HEK293 (cell line): ENCODE results near the gene BCL6B.

Experiments
- CTCF ChIA-PET: fragments of 350-600 bp; formaldehyde crosslinking; extraction: SDS; loops from one replicate; lab custom pipeline; 2021; ENCODE audit warnings: antibody characterized with exemption; lab: Yijun Ruan, JAX
- POLR2A ChIA-PET: fragments of 300-600 bp; formaldehyde crosslinking; extraction: SDS; loops from one replicate; lab custom pipeline; 2020; ENCODE audit warnings: antibody characterized with exemption, inconsistent platforms; lab: Yijun Ruan, JAX
- H3K27ac ChIP-seq: fragments of 200-500 bp; sonication (Bioruptor generic); 2 replicates; pipeline ENCODE4 v1.5.1; 2014; ENCODE audit warnings: low read depth, low read length, control low read depth, inconsistent platforms; ENCODE audit errors: extremely low read depth
- H3K36me3 ChIP-seq, 2 experiments: fragments of 200-500 bp in 1 of 2; sonication (Bioruptor generic) in 1 of 2; 1 replicate in 1 of 2; 2 replicates in 1 of 2; pipeline ENCODE4 v1.5.1; 2014 to 2017; ENCODE audit warnings: inconsistent platforms in 2 of 2, low read length in 2 of 2; ENCODE audit not compliant: control insufficient read depth in 2 of 2, insufficient read depth in 1 of 2
- H3K4me1 ChIP-seq: fragments of 200-500 bp; sonication (Bioruptor generic); 2 replicates; pipeline ENCODE4 v1.5.1; 2014; ENCODE audit warnings: mild to moderate bottlenecking, low read length, inconsistent platforms; ENCODE audit not compliant: control insufficient read depth, insufficient read depth
- H3K4me3 ChIP-seq: 2 replicates; pipeline ENCODE4 v1.5.1; 2011; ENCODE audit warnings: low read depth, mild to moderate bottlenecking, control low read depth, low read length, moderate library complexity
- H3K9me3 ChIP-seq: fragments of 200-500 bp; sonication (Bioruptor generic); 2 replicates; pipeline ENCODE4 v1.5.1; 2014; ENCODE audit warnings: low read depth, low read length, inconsistent platforms; ENCODE audit not compliant: control insufficient read depth, insufficient read depth
- GLI2 ChIP-seq: fragments of 450-650 bp; formaldehyde crosslinking; IDR thresholded peaks from 2 replicates; pipeline ENCODE4; 2017; ENCODE audit warnings: missing biosample characterization, missing genetic modification characterization, low read depth, borderline replicate concordance
- IKZF3 ChIP-seq: fragments of 450-650 bp; IDR thresholded peaks from 2 replicates; pipeline ENCODE4 v1.5.0; 2018; ENCODE audit warnings: missing biosample characterization, mild to moderate bottlenecking, missing genetic modification characterization, moderate library complexity
- KLF7 ChIP-seq: fragments of 450-650 bp; formaldehyde crosslinking; IDR thresholded peaks from 2 replicates; pipeline ENCODE4 v1.5.1; 2016; ENCODE audit warnings: missing biosample characterization, missing genetic modification characterization, borderline replicate concordance
- KLF9 ChIP-seq: fragments of 450-650 bp; formaldehyde crosslinking; IDR thresholded peaks from 2 replicates; pipeline ENCODE4 v1.5.1; 2016; ENCODE audit warnings: missing biosample characterization, missing genetic modification characterization, low read depth
- REPIN1 ChIP-seq: fragments of 450-650 bp; formaldehyde crosslinking; IDR thresholded peaks from 2 replicates; pipeline ENCODE4 v1.5.1; 2017; ENCODE audit warnings: missing biosample characterization, missing genetic modification characterization, low read depth
- SALL2 ChIP-seq: fragments of 450-650 bp; formaldehyde crosslinking; IDR thresholded peaks from 2 replicates; pipeline ENCODE4 v1.5.0; 2017; ENCODE audit warnings: missing biosample characterization, mild to moderate bottlenecking, missing genetic modification characterization, borderline replicate concordance
- ZBTB7A ChIP-seq: fragments of 450-650 bp; formaldehyde crosslinking; IDR thresholded peaks from 2 replicates; pipeline ENCODE4 v1.5.1; 2016; ENCODE audit warnings: low read depth, missing biosample characterization, missing genetic modification characterization
- ZFHX2 ChIP-seq: fragments of 450-650 bp; formaldehyde crosslinking; conservative IDR thresholded peaks from 2 replicates; pipeline ENCODE4 v1.5.1; 2016; ENCODE audit warnings: missing biosample characterization, missing genetic modification characterization
- ZNF140 ChIP-seq: fragments of 450-650 bp; formaldehyde crosslinking; IDR thresholded peaks from 2 replicates; pipeline ENCODE4 v1.5.1; 2016; ENCODE audit warnings: missing biosample characterization, missing genetic modification characterization
- ZNF184 ChIP-seq: fragments of 450-650 bp; IDR thresholded peaks from 2 replicates; pipeline ENCODE4 v1.5.1; 2018; ENCODE audit warnings: missing biosample characterization, mild to moderate bottlenecking, missing genetic modification characterization
- ZNF214 ChIP-seq: fragments of 450-650 bp; formaldehyde crosslinking; IDR thresholded peaks from 2 replicates; pipeline ENCODE4 v1.5.1; 2017; ENCODE audit warnings: missing biosample characterization, mild to moderate bottlenecking, missing genetic modification characterization, borderline replicate concordance
- ZNF335 ChIP-seq: fragments of 450-650 bp; formaldehyde crosslinking; conservative IDR thresholded peaks from 2 replicates; pipeline ENCODE4 v1.5.1; 2016; ENCODE audit warnings: missing biosample characterization, missing genetic modification characterization
- ZNF521 ChIP-seq: fragments of 450-650 bp; formaldehyde crosslinking; IDR thresholded peaks from 2 replicates; pipeline ENCODE4 v1.5.1; 2017; ENCODE audit warnings: missing biosample characterization, mild to moderate bottlenecking, missing genetic modification characterization
- ZNF544 ChIP-seq: fragments of 450-650 bp; formaldehyde crosslinking; IDR thresholded peaks from 2 replicates; pipeline ENCODE4 v1.5.0; 2017; ENCODE audit warnings: missing biosample characterization, missing genetic modification characterization
- ZNF571 ChIP-seq: fragments of 450-650 bp; formaldehyde crosslinking; IDR thresholded peaks from 2 replicates; pipeline ENCODE4 v1.5.0; 2017; ENCODE audit warnings: missing biosample characterization, missing genetic modification characterization
- ZNF626 ChIP-seq: fragments of 450-650 bp; sonication (Bioruptor Pico); formaldehyde crosslinking; IDR thresholded peaks from 2 replicates; pipeline ENCODE4 v1.5.1; 2018; ENCODE audit warnings: missing biosample characterization, missing genetic modification characterization, inconsistent platforms
- ZNF629 ChIP-seq: fragments of 450-650 bp; formaldehyde crosslinking; IDR thresholded peaks from 2 replicates; pipeline ENCODE4 v1.5.1; 2017; ENCODE audit warnings: missing biosample characterization, missing genetic modification characterization
- ZNF654 ChIP-seq: fragments of 450-650 bp; formaldehyde crosslinking; IDR thresholded peaks from 2 replicates; pipeline ENCODE4 v1.5.1; 2016; ENCODE audit warnings: low read depth, missing biosample characterization, missing genetic modification characterization
- ZNF670 ChIP-seq: fragments of 450-650 bp; formaldehyde crosslinking; IDR thresholded peaks from 2 replicates; pipeline ENCODE4 v1.5.1; 2016; ENCODE audit warnings: missing biosample characterization, missing genetic modification characterization, low read depth
- ZNF677 ChIP-seq: fragments of 450-650 bp; IDR thresholded peaks from 2 replicates; pipeline ENCODE4 v1.5.0; 2018; ENCODE audit warnings: missing biosample characterization, mild to moderate bottlenecking, missing genetic modification characterization, moderate library complexity
- ZSCAN30 ChIP-seq: fragments of 450-650 bp; IDR thresholded peaks from 2 replicates; pipeline ENCODE4 v1.5.1; 2018; ENCODE audit warnings: missing biosample characterization, mild to moderate bottlenecking, missing genetic modification characterization, moderate library complexity
- TF ChIP-seq, protein P1 (sequence below): fragments of 450-650 bp; formaldehyde crosslinking; IDR thresholded peaks from 2 replicates; pipeline ENCODE4 v1.5.1; 2016; ENCODE audit warnings: missing biosample characterization, missing genetic modification characterization, borderline replicate concordance
- TF ChIP-seq, protein P2 (sequence below): fragments of 450-650 bp; IDR thresholded peaks from 2 replicates; pipeline ENCODE4 v1.5.1; 2018; ENCODE audit warnings: missing biosample characterization, mild to moderate bottlenecking, missing genetic modification characterization
- TF ChIP-seq, protein P3 (sequence below): fragments of 450-650 bp; IDR thresholded peaks from 2 replicates; pipeline ENCODE4 v1.5.1; 2018; ENCODE audit warnings: missing biosample characterization, missing genetic modification characterization
- TF ChIP-seq, protein P4 (sequence below): fragments of 450-650 bp; formaldehyde crosslinking; IDR thresholded peaks from 2 replicates; pipeline ENCODE4 v1.5.1; 2016; ENCODE audit warnings: missing biosample characterization, missing genetic modification characterization, borderline replicate concordance

BCL6B gene

DNA sequence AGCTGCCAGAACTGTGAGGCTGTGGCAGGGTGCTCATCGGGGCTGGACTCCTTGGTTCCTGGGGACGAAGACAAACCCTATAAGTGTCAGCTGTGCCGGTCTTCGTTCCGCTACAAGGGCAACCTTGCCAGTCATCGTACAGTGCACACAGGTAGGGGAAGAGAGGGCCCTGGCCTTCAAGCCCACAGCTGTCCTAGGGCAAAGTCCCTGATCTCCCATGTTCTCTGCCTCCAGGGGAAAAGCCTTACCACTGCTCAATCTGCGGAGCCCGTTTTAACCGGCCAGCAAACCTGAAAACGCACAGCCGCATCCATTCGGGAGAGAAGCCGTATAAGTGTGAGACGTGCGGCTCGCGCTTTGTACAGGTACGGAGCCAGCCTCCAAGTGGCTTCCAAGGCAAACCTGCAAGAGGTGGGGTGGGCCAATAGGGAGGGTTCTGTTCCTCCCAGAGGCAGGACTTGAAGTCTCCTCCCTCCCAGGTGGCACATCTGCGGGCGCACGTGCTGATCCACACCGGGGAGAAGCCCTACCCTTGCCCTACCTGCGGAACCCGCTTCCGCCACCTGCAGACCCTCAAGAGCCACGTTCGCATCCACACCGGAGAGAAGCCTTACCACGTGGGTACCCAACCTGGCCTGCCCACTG, 3.7 kb downstream of the BCL6B start:
- Histone ChIP-seq H3K27ac (no peak overlapping the region), H3K9me3 (no peaks in the 10 kb centered on the region), H3K4me3 (no peak overlapping the region), H3K36me3 (no peaks in the 10 kb centered on the region), H3K4me1 (no peaks in the 10 kb centered on the region)
- POLR2A ChIA-PET: interaction anchor here (2.2 kb wide), 1 partner anchor 9 kb away, joined by 7 read pairs; the partner anchor contains the start of gene SLC16A13
- CTCF ChIA-PET: interaction anchor here (0.6 to 1.3 kb wide), 2 partner anchors 10 to 360 kb away, joined by 3 to 6 read pairs; no protein-coding TSS in a partner anchor
- no peak for TF ChIP-seq ZNF335 (tag by site-specific recombination)
- TF ChIP-seq KLF9 (tag by site-specific recombination): no peak
- no peak for TF ChIP-seq ZNF184
- no peak for TF ChIP-seq ZBTB7A
- no peak for TF ChIP-seq ZNF670 (tag by site-specific recombination)
- no peak for TF ChIP-seq ZNF140 (tag by site-specific recombination)
- no peak for TF ChIP-seq ZNF626 (tag by site-specific recombination)
- no peak for TF ChIP-seq REPIN1 (tag by site-specific recombination)
- no peak for TF ChIP-seq ZNF654 (tag by site-specific recombination)
- TF ChIP-seq ZNF677 (tag by site-specific recombination): no peak
- TF ChIP-seq ZNF521 (tag by site-specific recombination): no peak
- no peak for TF ChIP-seq GLI2
- TF ChIP-seq, protein P1, sequence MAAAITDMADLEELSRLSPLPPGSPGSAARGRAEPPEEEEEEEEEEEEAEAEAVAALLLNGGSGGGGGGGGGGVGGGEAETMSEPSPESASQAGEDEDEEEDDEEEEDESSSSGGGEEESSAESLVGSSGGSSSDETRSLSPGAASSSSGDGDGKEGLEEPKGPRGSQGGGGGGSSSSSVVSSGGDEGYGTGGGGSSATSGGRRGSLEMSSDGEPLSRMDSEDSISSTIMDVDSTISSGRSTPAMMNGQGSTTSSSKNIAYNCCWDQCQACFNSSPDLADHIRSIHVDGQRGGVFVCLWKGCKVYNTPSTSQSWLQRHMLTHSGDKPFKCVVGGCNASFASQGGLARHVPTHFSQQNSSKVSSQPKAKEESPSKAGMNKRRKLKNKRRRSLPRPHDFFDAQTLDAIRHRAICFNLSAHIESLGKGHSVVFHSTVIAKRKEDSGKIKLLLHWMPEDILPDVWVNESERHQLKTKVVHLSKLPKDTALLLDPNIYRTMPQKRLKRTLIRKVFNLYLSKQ: no peak
- TF ChIP-seq ZSCAN30: no peak
- no peak for TF ChIP-seq IKZF3
- no peak for TF ChIP-seq ZNF544
- no peak for TF ChIP-seq SALL2 (tag by site-specific recombination)
- TF ChIP-seq ZFHX2 (tag by site-specific recombination): no peak

DNA sequence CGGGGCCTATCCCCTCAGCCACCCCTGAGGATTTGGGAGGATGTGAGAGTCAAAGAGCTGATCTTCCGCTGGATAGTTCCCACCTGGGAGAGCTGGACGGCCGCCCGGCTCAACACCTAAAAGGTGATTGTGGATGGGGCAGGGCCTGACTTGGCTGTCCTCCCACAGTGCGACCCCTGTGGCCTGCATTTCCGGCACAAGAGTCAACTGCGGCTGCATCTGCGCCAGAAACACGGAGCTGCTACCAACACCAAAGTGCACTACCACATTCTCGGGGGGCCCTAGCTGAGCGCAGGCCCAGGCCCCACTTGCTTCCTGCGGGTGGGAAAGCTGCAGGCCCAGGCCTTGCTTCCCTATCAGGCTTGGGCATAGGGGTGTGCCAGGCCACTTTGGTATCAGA, 4.5 kb downstream of the BCL6B start:
- no peak overlapping the region for H3K27ac ChIP-seq
- H3K9me3 ChIP-seq: no peaks in the 10 kb centered on the region
- H3K36me3 ChIP-seq: no peaks in the 10 kb centered on the region
- no peak overlapping the region for H3K4me3 ChIP-seq
- no peaks in the 10 kb centered on the region for H3K4me1 ChIP-seq
- ChIA-PET CTCF (interaction anchor here (0.6 to 1.3 kb wide), 4 partner anchors 10 to 1274 kb away, joined by 3 to 6 read pairs (median 4); no protein-coding TSS in a partner anchor), POLR2A (interaction anchor here (1.1 kb wide), 1 partner anchor 8 kb away, joined by 6 read pairs; the partner anchor contains the start of gene SLC16A13)
- TF ChIP-seq, protein P2, sequence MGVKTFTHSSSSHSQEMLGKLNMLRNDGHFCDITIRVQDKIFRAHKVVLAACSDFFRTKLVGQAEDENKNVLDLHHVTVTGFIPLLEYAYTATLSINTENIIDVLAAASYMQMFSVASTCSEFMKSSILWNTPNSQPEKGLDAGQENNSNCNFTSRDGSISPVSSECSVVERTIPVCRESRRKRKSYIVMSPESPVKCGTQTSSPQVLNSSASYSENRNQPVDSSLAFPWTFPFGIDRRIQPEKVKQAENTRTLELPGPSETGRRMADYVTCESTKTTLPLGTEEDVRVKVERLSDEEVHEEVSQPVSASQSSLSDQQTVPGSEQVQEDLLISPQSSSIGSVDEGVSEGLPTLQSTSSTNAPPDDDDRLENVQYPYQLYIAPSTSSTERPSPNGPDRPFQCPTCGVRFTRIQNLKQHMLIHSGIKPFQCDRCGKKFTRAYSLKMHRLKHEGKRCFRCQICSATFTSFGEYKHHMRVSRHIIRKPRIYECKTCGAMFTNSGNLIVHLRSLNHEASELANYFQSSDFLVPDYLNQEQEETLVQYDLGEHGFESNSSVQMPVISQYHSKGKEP: no peak
- TF ChIP-seq ZNF629 (no peak), ZNF184 (no peak), KLF7 (tag by site-specific recombination) (no peak), ZNF571 (tag by site-specific recombination) (no peak), ZNF214 (tag by site-specific recombination) (no peak)
- TF ChIP-seq, protein P3, sequence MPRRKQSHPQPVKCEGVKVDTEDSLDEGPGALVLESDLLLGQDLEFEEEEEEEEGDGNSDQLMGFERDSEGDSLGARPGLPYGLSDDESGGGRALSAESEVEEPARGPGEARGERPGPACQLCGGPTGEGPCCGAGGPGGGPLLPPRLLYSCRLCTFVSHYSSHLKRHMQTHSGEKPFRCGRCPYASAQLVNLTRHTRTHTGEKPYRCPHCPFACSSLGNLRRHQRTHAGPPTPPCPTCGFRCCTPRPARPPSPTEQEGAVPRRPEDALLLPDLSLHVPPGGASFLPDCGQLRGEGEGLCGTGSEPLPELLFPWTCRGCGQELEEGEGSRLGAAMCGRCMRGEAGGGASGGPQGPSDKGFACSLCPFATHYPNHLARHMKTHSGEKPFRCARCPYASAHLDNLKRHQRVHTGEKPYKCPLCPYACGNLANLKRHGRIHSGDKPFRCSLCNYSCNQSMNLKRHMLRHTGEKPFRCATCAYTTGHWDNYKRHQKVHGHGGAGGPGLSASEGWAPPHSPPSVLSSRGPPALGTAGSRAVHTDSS (tag by site-specific recombination): no peak
- TF ChIP-seq, protein P4, sequence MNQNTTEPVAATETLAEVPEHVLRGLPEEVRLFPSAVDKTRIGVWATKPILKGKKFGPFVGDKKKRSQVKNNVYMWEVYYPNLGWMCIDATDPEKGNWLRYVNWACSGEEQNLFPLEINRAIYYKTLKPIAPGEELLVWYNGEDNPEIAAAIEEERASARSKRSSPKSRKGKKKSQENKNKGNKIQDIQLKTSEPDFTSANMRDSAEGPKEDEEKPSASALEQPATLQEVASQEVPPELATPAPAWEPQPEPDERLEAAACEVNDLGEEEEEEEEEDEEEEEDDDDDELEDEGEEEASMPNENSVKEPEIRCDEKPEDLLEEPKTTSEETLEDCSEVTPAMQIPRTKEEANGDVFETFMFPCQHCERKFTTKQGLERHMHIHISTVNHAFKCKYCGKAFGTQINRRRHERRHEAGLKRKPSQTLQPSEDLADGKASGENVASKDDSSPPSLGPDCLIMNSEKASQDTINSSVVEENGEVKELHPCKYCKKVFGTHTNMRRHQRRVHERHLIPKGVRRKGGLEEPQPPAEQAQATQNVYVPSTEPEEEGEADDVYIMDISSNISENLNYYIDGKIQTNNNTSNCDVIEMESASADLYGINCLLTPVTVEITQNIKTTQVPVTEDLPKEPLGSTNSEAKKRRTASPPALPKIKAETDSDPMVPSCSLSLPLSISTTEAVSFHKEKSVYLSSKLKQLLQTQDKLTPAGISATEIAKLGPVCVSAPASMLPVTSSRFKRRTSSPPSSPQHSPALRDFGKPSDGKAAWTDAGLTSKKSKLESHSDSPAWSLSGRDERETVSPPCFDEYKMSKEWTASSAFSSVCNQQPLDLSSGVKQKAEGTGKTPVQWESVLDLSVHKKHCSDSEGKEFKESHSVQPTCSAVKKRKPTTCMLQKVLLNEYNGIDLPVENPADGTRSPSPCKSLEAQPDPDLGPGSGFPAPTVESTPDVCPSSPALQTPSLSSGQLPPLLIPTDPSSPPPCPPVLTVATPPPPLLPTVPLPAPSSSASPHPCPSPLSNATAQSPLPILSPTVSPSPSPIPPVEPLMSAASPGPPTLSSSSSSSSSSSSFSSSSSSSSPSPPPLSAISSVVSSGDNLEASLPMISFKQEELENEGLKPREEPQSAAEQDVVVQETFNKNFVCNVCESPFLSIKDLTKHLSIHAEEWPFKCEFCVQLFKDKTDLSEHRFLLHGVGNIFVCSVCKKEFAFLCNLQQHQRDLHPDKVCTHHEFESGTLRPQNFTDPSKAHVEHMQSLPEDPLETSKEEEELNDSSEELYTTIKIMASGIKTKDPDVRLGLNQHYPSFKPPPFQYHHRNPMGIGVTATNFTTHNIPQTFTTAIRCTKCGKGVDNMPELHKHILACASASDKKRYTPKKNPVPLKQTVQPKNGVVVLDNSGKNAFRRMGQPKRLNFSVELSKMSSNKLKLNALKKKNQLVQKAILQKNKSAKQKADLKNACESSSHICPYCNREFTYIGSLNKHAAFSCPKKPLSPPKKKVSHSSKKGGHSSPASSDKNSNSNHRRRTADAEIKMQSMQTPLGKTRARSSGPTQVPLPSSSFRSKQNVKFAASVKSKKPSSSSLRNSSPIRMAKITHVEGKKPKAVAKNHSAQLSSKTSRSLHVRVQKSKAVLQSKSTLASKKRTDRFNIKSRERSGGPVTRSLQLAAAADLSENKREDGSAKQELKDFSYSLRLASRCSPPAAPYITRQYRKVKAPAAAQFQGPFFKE (tag by site-specific recombination): no peak
